KG1 (cell line): ENCODE results near the gene METTL15.
"Not testable (repeated sequence)": the region's sequence is repeated elsewhere in the genome, so short reads cannot be mapped to it uniquely, and the experiment has no call there.

ENCODE experiments used
- DNase-seq: peaks from one replicate; lab custom pipeline; 2025; lab: John Stamatoyannopoulos, UW

Gene METTL15

GRCh38 chr11:28209906-28210305, 101.7 kb downstream of the METTL15 start:
- no peak for DNase-seq

GRCh38 chr11:28222063-28222462, 113.9 kb downstream of the METTL15 start:
- DNase-seq, result not testable (repeated sequence)

GRCh38 chr11:28223577-28223976, 115.4 kb downstream of the METTL15 start:
- DNase-seq, result no peak

- no peak for DNase-seq
Observed at GRCh38 chr11:28223994-28224393, 115.8 kb downstream of the METTL15 start.

- DNase-seq, result no peak
Observed at GRCh38 chr11:28227460-28227859, 119.3 kb downstream of the METTL15 start.

GRCh38 chr11:28228196-28228895, 120.2 kb downstream of the METTL15 start:
- no peak for DNase-seq

- DNase-seq, result no peak
Observed at GRCh38 chr11:28231475-28231874, 123.3 kb downstream of the METTL15 start.

GRCh38 chr11:28232649-28233048, 124.5 kb downstream of the METTL15 start:
- no peak for DNase-seq

- no peak for DNase-seq
Observed at GRCh38 chr11:28241760-28242159, 133.6 kb downstream of the METTL15 start.

- no peak for DNase-seq
Observed at GRCh38 chr11:28242596-28242995, 134.4 kb downstream of the METTL15 start.

- DNase-seq, result no peak
Observed at GRCh38 chr11:28243061-28243460, 134.9 kb downstream of the METTL15 start.

GRCh38 chr11:28243581-28243980, 135.4 kb downstream of the METTL15 start:
- no peak for DNase-seq

- DNase-seq, result no peak
Observed at GRCh38 chr11:28245131-28245530, 136.9 kb downstream of the METTL15 start.

- DNase-seq, result no peak
Observed at GRCh38 chr11:28250192-28250591, 142.0 kb downstream of the METTL15 start.

- no peak for DNase-seq
Observed at GRCh38 chr11:28251257-28251656, 143.1 kb downstream of the METTL15 start.

GRCh38 chr11:28257761-28258160, 149.6 kb downstream of the METTL15 start:
- DNase-seq, result no peak

- DNase-seq, result no peak
Observed at GRCh38 chr11:28259177-28259843, 151.1 kb downstream of the METTL15 start.

GRCh38 chr11:28268925-28269324, 160.7 kb downstream of the METTL15 start:
- no peak for DNase-seq

GRCh38 chr11:28269586-28269985, 161.4 kb downstream of the METTL15 start:
- DNase-seq, result no peak

GRCh38 chr11:28272247-28272646, 164.1 kb downstream of the METTL15 start:
- DNase-seq, result not testable (repeated sequence)

GRCh38 chr11:28274216-28274615, 166.0 kb downstream of the METTL15 start:
- no peak for DNase-seq

GRCh38 chr11:28284196-28284595, 176.0 kb downstream of the METTL15 start:
- no peak for DNase-seq

GRCh38 chr11:28289444-28289843, 181.3 kb downstream of the METTL15 start:
- DNase-seq, result no peak

- not testable (repeated sequence) for DNase-seq
Observed at GRCh38 chr11:28290995-28291394, 182.8 kb downstream of the METTL15 start.
